Lower leg skin (tissue), 3 donors: ENCODE results near the gene SPTBN4.

Experiments used
- POLR2A ChIP-seq, 2 donors: fragments of 450-650 bp; IDR thresholded peaks; one replicate each; pipeline ENCODE4 v1.6.1; 2016 to 2017; ENCODE audit warnings: antibody characterized with exemption in 2 of 2, mild to moderate bottlenecking in 1 of 2, moderate library complexity in 1 of 2
- TF ChIP-seq, protein P1 (sequence below), 3 donors: fragments of 450-650 bp; IDR thresholded peaks; one replicate each; pipeline ENCODE4 v1.5.1; 2016; ENCODE audit warnings: antibody characterized with exemption in 3 of 3, mild to moderate bottlenecking in 3 of 3, moderate library complexity in 2 of 3

DNA sequence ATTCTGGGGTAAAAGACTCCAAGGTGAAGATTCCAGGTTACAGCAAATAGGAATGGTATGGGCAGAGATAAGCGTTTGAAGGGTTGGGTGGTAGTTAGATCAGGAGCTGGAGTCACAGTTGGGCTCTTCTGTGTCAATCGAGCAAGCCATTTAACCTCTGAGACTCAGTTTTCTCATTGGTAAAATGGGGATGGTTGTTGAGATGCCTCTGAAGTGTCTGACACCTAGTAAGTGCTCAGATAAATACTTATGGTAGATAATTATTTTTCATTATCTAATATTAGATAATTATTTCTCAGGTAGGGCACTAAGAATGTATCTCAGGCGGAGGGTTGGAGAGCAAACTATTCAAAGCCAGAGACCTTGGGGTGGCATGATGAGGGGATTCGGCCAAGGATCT is 142.2 kb downstream of the SPTBN4 start:
- TF ChIP-seq, protein P1, sequence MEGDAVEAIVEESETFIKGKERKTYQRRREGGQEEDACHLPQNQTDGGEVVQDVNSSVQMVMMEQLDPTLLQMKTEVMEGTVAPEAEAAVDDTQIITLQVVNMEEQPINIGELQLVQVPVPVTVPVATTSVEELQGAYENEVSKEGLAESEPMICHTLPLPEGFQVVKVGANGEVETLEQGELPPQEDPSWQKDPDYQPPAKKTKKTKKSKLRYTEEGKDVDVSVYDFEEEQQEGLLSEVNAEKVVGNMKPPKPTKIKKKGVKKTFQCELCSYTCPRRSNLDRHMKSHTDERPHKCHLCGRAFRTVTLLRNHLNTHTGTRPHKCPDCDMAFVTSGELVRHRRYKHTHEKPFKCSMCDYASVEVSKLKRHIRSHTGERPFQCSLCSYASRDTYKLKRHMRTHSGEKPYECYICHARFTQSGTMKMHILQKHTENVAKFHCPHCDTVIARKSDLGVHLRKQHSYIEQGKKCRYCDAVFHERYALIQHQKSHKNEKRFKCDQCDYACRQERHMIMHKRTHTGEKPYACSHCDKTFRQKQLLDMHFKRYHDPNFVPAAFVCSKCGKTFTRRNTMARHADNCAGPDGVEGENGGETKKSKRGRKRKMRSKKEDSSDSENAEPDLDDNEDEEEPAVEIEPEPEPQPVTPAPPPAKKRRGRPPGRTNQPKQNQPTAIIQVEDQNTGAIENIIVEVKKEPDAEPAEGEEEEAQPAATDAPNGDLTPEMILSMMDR (IDR thresholded peaks at IDR 0.05): no peak
- no peak for TF ChIP-seq POLR2A (IDR thresholded peaks at IDR 0.05)
